ENCODE data around the gene AGMO.
A peak's percentile ranks its signal among the peaks of the same experiment; 100 is the strongest.

AGMO gene

DNA sequence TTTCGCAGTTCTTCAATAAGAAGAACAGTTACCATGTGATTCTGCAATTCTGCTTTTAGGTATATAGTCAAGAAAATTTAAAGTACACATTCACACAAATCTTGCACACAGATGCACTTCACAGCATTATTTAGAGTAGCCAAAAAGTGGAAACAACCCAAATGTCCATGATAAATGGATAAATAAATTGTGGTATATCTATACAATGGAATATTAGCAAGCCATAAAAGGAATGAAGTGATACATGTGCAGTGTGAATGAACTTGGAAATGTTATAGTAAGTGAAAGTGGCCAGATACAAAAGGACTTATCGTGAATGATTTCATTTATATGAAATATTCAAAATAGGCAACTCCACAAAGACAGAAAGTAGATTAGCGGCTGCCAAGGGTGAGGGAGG is 109.1 kb downstream of the AGMO start:
- no peak for DNase-seq

DNA sequence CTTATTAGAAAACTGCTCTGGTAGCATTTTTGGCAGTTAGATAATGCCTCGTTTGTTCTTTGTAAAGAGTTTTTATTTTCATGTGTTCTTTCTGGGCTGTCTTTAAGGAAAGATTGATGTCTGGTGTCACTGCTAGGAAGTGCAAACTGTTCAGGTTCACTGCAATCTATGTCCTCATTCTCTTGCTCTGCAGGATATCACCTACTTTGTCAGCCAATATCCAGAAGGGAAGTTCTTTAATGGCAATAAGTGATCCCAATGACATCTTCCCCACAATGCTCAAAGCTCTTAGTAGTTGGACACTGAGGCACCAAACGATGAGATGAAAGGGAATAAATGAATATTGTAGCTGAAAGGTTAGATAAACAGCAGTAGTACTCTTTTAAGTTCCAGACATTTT is 115.1 kb downstream of the AGMO start:
- no peak for DNase-seq

DNA sequence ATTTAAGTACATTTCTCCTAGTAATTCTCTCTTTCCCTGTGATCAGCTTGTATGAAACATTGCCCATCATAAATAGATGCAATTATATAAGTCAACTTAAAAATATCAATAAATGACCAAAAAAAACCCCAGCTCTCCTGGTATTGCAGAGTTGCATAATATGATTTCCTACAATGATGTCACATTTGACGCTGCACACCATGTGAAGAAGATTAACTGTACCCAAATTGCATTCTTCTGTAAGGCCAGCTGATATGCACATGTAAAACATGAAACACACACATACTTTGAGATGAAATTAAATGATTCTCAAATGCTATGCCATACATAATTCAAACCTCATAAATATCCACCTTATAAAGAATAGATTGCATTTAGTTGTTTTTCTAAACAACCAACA is 115.5 kb downstream of the AGMO start:
- no peak for DNase-seq

DNA sequence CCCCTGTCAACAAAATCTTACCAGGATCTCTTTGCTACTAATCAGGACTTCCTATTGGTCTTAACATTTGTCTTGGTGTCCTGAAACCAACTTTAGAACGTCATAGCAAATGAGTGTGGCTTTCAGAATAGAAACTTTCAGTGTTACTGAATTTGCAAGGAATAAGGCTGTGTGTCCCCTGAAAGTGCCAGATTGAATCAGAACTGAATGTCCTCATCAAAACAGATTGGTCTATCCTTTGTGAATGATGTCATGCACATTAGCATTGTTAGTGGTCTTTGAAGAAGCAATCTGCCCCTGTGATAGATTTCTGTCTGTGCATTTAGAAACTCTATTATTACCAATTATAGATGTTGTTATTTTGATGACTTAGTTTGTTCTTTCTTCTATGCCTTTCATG is 119.9 kb downstream of the AGMO start:
- no peak for DNase-seq

DNA sequence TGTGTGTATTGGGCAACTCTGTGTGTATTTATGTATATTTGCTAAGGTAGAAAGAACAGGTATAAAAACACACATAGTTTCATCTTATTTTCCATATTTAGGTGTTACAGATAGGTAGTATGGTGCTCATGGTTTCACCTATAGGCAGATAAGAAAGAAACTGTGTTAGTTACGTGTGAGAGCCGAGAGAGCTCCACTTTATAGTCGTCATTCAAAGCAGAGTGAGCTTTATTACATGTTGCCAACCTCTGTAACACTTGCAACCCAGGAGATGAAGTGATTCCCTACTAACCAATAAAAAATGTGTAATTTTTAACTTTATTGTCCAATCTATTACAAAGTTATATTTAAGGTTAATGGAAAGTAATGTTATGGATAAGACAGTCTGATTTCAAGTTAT is 121.3 kb downstream of the AGMO start:
- DNase-seq, result no peak

DNA sequence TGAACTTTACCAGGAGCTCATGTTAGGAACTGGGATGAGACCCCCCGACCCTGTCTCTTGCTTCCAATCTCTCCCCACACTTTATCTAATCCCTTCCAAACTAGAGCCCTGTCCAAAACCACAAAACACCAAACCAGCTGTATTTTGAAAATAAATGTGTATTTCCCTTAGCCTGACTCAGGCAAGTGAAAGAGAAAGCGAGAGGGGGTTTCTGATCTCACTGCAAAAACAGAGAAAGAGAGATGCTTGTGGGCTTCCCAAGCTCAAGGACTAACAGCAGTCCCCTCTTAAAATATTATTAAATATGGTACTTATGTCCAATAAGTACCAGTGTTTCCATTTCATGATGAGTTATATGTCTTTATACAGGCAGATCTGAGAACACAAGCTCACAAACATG is 122.0 kb downstream of the AGMO start:
- no peak for DNase-seq

DNA sequence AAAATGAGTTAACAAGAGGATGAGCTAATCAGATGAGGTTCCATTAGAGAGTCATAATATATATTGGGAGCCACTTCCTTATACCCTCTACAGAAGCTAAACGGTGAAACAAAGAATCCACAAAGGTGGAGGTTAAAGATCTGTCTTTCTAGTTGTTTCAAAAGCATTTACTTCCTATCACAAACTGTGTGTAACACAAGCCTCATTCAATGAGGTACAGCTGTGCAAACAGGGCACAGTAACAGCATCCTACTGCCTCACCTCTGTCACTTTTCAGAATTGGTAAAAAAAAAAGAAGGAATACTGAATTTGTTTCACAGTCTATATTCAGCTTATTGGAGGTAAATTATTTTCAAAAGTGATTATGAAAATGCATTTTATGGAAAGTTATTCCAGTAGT is 128.7 kb downstream of the AGMO start:
- DNase-seq, result peak; percentile 77

DNA sequence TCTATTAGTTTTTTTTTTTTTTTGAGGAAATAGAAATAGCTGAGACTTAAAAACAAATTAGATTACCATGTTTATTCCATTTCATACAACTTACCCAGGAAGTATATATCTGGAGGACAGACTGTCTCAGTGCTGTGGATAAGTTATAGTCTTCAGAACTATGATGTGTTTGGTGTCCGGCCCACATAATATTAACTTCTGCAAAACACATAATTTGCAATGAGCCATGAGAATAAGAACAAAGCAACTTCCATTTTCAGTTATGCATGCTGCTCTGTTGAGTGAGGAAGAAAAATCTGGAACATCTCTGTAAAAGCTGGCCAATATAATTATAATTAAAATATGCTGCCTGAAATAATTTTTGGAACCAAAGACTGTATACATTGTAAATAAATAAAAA is 130.9 kb downstream of the AGMO start:
- DNase-seq, result no peak

DNA sequence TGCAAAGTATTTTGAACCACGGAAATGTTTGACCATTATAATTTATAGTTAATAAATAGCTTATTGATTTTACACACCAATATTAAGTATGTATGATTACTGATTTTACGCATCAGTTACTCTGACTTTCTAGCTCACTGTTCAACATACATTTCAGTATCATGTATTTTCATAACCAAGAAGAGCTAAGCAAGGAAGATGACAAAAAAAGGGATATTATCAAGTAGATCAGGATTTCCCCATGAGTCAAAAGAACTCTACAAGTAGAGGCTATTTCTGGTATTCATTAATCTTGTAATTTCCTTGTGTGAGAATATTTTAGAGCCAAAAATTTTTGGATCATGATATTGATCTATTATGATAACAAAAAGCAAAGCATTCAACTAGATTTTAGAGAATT is 131.6 kb downstream of the AGMO start:
- DNase-seq, result no peak

DNA sequence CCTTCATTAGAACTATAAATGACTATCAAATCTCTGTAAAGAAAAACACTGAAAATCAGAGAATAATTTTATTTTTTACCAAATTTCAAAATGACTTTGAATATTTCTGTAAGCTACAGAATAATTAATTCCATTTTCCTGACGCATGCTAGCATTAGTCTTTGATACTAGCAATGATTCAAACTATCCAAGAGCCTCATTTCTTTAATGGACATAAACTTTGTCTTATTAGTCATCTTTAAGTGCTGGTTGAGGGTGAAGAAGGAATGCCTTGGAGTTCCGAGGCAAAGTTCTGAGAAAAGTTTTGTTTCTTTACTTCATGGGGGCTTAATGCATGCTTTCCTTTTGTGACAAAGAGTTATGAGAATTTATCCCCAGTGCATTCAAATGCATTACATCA is 137.3 kb downstream of the AGMO start:
- DNase-seq, result no peak

DNA sequence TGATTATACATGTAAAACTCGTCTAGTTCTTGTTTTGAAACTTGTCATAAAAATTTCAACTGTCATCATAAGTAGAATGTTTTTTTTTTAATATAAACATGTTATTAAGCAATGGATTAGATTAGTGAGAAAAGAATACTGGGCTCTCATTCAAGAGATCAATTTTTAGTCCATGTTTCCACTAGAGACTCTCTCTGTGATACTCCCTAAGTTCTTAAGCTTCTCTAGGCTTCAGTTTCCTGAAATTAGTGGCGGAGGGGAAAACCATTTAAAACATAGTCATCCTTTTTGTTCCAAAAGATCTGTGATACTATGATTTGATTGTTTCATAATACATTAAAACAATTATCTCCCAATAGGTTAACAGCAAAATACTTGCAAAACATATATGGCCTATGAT is 142.2 kb downstream of the AGMO start:
- DNase-seq, result no peak

DNA sequence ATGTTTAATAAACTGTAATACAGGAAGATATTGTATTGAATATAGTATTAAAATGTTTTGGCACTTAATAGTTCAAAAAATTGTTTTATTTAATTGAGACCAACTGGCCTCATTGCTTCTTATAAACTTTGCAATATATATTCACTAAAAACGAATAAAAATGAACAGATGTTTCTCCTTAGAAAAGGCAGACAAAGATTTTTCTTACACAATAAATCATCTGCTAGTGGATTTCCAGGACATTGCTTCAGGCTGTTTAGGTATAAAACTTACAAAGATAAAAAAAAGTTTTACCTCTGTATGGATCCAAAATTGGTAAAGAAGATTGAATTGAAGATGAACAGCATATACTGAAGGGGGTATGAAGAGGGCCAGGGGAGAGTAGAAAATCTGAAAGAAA is 143.6 kb downstream of the AGMO start:
- DNase-seq, result no peak

DNA sequence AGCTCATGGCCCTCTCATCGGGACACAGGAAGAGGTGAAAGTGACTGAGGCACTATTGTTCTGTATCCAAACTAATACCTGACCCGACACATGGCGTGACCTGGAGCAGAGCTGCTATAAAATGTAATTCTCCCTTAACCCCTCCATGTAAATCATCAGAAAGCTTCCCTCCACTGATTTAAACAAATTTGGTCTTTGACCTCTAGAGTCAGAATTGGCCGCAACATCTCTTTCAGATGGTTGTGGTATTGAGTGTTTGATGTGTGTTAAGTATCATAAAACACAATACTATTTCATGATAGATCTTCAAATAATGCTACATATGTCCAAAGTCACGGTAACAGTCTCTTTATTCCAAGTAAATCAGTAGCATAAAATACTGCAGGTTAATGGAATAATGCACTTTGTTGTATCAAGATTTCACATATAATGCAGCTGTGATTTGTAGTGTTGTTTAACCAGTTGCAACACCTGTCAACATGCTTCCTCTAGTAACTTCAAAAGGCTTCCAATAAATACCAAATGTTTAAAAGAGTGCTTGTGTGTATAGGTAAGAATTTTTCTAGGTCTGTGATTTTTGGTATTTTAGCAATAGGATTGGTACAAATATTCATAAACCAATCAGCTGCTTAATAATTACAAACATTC is 144.3 kb downstream of the AGMO start:
- no peak for DNase-seq

DNA sequence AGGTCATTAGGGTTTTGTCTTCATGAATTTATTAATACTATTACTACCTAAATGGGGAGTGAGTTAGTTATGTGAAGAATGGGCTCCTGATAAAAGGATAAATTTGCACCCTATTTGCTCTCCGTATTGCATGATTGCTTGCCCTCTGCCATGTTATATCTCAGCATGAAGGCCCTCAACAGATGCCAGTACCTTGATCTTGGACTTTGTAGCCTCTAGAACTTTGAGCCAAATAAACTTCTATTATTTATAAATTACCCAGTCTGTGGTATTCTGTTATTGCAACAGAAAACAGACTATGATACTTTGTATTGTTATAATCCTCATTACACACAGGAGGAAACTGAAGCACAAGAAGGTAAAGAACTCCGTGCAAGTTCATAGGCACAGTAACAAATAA is 150.8 kb downstream of the AGMO start:
- no peak for DNase-seq

DNA sequence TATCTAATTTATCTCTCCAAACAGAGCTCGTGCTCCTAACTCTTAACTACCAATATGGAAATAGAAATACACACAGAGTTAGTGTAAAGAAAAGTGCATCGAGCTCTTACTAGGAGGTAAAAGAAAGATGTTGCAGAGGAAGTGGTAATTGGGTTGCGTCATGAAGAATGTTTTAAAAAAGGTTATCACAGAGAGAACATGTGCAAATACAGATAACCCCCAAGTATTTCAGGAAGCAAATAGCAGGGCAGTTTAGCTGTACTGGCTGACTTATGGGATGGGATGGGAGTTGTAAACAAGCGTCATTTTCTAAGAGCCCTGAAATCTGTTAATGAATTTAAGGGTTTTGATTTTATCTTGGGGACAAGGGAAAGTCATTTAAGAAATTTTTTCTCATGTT is 153.9 kb downstream of the AGMO start:
- DNase-seq, result no peak

DNA sequence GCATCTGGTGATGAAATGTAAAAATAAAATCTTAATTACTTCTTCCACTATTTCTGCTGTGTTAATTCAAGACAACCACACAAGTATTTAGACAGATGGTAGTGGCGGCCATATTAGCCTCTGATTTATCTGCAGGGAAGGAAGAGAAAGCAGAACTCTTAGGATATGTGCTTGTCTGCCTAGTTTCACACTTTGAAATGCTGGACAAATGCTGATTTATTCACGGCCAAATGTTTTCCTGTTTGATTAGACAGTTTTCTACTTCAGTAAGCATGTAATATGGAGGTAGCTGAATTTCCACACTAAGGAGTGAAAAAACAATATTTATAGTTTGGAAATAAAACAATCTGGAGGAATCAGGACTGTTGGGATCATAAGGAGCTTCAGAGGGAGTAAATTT is 158.1 kb downstream of the AGMO start:
- DNase-seq, result no peak

DNA sequence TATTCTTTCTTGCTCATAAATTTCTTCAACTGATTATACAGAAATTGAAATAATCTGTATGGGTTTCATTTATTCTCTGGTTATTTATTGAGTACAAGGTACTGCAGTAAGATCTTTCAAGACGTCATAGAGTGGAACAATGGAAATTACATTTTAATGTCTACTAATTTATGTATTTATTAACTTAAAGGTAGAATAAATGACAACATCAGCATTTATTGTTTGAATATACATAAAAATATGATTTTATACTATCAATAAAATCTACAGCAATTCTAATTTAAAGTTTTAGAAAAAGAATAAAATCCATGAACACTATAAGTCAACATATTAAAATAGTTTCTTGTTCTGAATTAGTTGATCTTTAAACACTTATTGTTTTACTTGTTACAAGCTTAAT is 158.5 kb downstream of the AGMO start:
- DNase-seq, result no peak

DNA sequence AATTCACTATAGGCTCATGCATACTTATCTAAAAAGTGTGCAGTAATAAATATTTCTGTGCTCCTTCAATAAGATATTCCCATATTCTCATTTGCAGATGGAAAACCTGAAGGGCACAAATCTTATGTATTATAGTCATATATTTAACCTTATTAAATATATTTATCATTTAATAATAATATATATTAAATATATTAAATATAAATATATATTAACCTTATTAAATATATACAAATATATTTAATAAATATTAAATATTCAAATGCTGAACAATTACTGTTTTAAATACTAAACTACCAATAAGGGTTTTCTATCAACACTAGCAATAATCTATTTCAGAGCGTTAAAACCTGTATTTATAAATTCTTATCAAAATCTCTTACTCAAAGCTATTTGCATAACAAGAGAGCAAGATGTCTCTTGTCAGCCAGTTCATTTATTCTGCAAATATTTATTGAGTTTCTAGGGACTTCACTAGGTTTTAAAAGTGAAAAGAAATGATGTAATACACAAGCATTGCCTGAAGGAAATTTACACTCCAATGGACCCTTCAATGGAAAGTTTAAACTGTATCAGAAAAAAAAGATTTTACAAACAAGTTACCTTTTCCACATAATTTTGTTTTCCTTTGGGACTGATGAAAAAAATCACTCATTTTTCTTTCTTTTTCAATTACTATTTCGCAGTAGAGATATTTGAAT is 159.2 kb downstream of the AGMO start:
- no peak for DNase-seq

DNA sequence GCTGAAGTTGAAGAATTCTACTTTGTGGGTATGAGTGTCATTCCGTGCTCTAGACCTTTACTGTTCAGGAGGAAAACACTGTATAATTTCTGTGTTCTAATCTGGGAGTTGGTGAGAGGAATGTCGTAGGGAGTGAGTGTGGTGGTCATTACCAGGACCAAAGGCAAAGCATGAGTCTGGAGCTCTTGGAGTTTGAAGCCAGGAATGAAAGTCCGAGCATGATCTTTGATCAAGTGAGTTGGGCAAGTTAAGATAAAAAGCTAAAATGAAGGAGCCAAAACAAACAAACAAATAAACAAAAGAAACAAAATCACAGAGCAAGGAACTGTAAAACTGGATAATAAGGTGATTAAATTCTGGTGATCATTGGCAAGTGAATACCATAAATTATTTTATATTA is 161.4 kb downstream of the AGMO start:
- no peak for DNase-seq

DNA sequence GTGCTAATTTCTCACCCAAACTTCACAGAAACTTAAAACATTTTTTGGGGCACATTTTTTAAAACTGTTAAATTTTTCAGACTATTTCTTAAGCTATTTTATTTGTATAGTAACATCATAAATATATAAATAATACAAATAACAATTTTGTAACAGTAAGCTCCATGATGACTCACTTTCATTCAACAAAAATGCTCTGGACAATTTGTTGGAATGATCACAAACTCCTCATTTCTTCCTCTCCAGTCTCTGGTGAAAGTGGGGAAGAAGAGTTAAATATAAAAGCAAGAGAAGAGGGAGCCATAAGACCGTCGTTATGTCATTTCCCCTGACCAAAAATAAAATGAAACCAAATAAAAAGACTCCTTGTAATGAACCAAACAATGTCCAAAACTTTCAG is 162.4 kb downstream of the AGMO start:
- no peak for DNase-seq

DNA sequence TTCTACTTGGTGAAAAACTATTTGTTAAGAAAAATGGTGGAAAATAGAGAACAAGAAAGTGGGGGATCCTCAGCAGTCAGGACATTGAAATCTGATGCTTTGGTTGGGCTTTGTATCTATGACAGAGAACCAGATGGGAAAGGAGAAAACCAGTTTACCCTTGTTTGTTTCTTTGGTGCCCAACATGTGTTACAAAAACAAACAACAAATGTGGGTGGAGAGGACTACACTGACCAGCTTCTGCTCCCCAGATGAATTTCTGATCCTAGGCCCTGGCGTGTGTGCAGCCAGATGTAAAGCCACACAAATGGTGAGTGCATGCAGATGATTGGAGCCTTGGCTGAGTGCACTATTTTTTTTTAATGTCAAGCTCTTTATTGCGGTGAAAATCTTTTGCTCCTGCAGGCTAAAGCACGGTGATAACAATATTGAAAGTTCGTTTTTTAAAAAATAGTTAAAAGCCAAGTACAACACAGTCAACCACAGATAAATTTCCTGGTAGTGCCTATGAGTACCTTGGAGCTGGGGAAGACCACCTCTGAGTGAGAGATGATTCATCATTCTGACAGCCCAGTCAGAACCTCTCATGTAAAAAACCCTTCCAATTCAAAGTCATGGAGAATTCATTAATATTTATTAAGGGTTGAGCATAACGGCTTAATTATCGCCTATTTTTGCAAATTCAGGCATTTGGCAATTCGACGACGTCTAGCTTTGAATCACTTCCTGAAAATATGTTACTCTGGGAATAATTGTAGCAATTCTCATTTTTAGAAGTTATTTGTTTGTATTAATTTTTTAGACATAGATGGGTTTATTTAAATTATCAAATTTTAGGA is 163.7 kb downstream of the AGMO start:
- DNase-seq, result no peak

DNA sequence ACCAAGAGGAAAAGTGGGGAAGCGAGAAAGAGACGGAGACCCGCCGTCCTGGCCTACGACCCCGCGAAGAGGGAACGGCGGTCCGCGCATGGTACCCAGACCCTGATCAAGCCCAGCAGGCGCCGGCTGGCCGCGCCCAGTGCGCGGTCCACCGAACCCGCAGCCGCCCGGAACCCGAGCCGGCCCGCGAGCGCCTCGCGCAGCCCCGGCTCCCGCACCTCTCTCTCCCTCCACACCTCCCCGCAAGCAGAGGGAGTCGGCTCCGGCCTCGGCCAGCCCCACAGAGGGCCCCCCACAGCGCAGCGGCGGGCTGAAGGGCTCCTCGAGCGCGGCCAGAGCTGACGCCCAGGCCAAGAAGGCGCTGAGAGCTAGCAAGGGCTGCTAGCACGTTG is 164.7 kb downstream of the AGMO start:
- DNase-seq, result no peak

DNA sequence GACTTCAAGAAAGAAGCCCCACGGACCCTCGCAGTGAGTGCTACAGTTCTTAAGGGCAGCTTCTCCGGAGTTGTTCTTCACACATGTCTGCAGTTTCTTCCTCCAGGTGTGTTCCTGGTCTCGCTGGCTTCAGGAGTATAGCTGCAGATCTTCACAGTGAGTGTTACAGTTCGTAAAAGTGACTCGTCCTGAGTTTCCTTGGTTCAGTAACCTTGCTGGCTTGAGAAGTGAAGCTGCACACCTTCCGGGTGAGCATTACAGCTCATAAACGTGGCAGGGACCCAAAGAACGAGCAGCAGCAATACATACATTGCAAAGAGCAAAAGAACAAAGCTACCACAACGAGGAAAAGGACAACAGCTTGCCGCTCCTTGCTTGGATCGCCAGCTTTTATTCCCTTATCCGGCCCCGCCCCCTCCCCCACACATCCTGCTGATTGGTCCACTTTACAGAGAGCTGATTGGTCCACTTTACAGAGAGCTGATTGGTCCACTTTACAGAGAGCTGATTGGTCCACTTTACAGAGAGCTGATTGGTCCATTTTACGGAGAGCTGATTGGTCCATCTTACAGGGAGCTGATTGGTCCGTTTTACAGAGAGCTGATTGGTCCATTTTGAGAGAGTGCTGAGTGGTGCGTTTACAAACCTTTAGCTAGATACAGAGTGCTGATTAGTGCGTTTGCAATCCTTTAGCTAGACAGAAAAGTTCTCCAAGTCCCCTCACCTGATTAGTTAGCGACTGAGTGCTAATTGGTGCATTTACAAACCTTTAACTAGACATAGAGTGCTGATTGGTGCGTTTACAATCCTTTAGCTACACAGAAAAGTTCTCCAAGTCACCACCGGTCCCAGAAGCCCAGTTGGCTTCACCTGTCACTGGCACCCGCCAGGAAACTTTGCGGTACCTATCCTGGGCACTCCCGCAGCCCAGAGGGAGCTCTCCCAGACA is 165.3 kb downstream of the AGMO start:
- no peak for DNase-seq
